ENCODE data around the gene ZNF672. TPM values are rescaled to one million over a fixed set of nuclear protein-coding genes. Genes with fewer than 3 reads are reported as not detected.

ZNF672 gene
- 22.2 and 23.7 TPM in 2 replicates for total RNA-seq

GRCh38 chr1:248837781-248838356 lies at the start of gene ZNF672:
TSS of gene ZNF672 (plus strand) at chr1:248838224. CDS start at chr1:248847275, 9,051 bp downstream.

GRCh38 chr1:248825909-248826760 lies 11.9 kb upstream of the ZNF672 start, which contains the start of gene SH3BP5L:
TSS of gene SH3BP5L (minus strand) at chr1:248825915. CDS start at chr1:248824935, 980 bp downstream.

DNA sequence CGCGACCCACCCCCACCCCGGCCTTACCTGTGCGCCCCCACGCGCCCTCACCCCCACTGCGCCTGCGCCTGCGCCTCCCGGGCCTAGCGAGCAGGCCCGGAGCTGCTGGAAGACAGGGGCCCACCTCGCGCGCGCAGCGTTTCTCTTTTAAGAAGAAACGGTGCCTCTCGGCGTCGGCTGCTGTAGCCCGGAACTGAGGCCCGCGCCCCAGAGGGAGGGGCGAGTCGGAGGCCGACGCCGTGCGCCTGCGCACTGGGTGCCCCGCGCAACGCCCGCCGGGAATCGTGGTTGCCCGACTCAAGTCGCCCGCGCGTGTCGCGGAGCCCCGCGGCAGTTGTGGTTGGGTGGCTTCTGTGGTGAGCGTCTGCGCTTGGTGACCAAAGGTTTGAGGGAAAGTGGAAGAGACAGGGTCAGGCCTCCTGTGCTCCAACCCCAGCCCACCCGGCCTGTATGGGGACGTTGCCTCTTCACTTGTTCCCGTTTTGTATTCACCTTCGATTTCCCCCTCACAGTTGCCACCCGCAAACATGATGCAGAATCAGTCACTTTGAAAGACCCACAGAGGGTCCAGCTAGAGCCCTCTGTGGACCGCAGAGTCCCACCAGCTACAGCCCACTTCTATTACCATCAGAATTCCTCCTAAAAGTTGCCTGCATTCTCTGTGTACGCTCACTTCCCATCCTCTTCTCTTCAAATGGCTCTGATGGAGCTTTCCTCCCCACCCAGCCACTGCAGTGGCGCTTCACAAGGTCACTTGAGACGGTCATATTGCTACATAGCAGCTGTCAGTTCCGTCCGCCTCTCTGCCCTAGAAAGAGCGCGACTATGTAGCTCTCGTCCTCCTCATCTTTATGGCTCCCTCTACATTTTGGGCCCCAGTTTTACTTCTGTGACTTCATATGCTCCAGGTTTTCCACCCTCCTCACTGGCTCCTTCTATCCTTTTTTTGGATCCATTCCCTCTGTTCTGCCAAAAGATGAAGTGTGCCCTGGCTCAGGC lies 21.2 kb downstream of the ZNF672 start, which contains the start of gene ZNF692:
ZNF692 (minus strand) TSS at position 195 of the 999 bp plus-strand sequence. CDS start 776 bp downstream, outside the sequence.

Other genes with a start within 250 kb of the ZNF672 start
- gene OR2T10, start 240.5 kb upstream of the ZNF672 start, total RNA-seq = not detected in 2 replicates
- gene OR2T11, start 203.1 kb upstream of the ZNF672 start, total RNA-seq = not detected in 2 replicates
- gene OR2T35, start 192.9 kb upstream of the ZNF672 start, total RNA-seq = not detected in 2 replicates
- not detected in 2 replicates for gene OR2T27, start 182.7 kb upstream of the ZNF672 start, total RNA-seq
- gene OR14I1, start 135.5 kb upstream of the ZNF672 start, total RNA-seq = not detected in 2 replicates
- gene LYPD8, start 82.5 kb upstream of the ZNF672 start, total RNA-seq = not detected in 2 replicates
- 18.5 and 26.3 TPM in 2 replicates for gene SH3BP5L, start 12.3 kb upstream of the ZNF672 start, total RNA-seq
- gene ZNF692, start 20.9 kb downstream of the ZNF672 start, total RNA-seq = 5.2 and 10.8 TPM in 2 replicates
- gene PGBD2, start 68.0 kb downstream of the ZNF672 start, total RNA-seq = 2.1 and 7.3 TPM in 2 replicates